GM19025 (cell line): ENCODE measurements around the gene MRPL41.
"Not testable (repeated sequence)": the region's sequence is repeated elsewhere in the genome, so short reads cannot be mapped to it uniquely, and the experiment has no call there.

Experiments
- ATAC-seq: cut with Tn5 transposase; IDR thresholded peaks from one replicate; pipeline ENCODE4 v1.9.1; 2021; ENCODE audit warnings: mild to moderate bottlenecking, low read depth, moderate library complexity; ENCODE audit not compliant: unreplicated experiment

Gene MRPL41

DNA sequence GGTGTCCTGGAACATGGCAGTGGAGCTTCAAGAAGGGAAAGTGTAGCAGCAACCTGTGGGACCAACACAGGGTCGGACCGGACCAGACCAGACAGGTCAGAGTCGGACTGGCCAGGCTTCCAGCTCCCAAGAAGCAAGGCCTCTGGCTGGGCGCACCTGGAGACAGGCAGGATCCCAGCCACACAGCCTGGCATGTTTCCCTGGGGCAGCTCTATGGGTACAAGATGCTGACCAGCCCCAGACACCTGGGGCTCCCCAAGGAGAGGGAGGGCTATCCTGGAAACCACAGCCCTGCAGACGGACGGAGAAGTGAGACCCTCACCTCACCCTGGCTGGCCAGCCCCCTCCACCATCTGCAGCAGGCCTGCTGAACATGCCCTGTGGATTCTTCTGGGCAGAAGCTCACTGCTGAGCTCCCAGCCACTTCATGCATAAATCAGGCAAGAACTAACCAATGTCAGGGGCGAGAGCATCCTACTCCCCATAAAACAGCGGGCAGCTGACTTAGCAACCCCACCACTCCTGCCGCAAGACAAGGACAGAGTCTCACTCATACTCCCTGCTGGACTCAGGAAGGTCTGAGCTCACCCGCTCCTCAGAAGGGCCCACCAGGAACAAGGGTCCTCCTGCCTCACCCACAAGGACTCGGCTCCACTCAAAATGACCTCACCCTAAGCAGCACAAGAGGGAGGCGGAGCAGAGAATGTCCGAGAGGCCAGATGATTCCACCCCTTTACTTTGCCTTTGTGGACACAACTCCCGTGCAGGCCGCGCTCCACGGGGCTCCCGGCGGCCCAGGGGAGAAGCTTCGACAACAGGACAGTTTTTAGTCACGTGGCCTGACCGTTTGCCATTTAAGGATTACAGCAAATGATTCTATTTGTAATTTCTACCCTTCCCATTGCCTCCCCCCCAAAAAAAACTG is 29.9 kb downstream of the MRPL41 start:
- no peak for ATAC-seq

DNA sequence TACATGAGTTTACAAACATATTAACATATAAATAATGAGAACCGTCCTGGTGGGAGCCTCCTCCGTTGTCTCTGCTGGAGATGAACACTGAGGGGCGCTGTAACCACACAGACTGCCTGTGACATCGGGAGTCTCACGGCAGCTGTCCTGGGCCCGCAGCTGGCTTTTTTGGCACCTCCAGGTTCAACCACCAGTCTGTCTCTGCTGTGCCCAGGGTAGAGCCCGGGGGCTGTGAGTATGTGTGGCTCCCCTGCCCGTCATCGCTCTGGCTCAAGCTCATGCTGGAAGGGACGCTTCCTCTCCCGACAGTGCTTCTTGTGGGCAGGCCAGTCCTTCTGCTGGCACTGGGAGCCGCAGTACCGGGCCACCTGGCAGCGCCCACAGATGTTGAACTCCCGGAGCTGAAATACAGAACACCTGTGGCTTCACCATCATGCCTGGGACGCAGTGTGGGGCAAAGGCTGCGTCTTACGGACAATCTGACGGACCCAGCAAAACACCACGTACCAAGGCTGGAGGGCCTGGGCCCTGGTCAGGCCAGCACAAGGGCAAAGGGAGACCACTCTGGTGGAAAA is 30.7 kb downstream of the MRPL41 start:
- no peak for ATAC-seq

DNA sequence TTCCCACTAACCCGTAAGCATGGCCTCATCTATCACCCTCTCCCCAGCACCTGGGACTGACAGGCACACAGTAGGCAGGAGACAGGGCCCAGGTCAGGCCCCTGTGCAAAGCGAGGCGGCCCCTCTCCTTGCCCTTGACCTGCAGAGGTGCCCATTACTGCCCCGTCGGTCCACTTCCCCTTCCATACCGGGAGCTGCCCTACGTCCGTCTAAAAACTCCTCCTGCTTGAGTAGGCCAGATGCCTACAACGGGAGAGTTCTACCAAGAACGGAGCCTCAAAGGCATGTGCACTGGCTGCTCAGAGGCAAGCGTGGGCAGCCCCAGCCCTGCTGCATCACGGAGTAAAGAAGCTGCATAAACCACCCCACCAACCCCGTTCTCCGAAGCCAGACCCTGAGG is 31.7 kb downstream of the MRPL41 start:
- ATAC-seq: no peak

DNA sequence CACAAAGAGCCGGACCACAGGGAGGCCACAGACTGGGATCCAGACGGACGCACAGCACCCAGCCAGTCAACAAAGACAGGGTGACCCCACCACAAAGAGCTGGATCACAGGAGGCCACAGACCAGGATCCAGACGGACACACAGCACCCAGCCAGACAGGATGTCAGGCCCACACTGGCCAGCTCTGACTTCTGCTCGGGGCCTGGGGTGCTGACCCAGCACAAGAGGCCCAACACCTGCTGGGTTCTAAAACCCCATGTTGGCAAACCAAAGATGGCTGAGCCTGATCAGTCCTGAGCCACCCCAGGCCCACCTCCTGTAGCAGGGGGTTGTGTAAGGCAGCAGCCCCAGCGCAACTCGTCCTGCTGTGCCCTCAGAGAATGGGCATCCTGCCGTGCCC is 32.3 kb downstream of the MRPL41 start:
- no peak for ATAC-seq

DNA sequence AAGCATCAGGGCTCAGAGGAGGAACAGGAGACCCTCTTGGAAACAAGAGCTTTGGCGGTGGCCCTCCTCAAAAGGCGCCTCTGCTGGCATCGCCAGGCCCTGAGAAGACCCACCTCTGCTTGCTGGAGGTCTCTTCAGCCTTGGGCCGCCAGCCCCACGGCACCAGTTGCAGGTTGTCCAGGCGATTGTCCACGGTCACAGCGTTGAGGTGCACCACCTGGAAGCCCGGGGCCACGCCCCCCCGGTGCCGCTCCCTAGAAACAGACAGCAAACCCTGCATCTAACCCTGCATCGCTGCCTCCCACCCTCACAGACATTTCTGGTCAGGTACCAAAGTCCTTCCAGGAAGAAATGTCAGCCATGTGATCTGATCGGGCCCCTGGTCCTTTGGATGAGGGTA is 35.2 kb downstream of the MRPL41 start:
- no peak for ATAC-seq

DNA sequence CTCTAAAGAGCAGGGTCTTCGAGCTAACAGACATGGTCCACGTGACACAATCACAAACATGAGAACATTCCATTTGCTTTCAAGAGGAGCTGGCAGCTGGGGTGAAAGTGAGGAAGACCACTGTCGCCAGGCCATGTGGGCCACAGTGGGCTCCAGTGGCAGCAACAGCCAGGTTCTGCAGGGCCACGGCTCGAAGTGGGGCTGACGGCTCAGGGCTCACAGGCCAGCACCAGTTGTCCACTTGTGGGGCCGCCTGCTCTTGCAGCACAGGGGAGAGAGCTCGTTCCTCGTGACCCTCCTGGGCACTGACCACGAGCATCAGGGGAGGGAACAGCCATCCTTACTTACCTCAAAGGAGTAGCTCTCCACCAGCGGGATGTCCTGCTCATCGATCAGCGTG is 36.6 kb downstream of the MRPL41 start:
- no peak for ATAC-seq

DNA sequence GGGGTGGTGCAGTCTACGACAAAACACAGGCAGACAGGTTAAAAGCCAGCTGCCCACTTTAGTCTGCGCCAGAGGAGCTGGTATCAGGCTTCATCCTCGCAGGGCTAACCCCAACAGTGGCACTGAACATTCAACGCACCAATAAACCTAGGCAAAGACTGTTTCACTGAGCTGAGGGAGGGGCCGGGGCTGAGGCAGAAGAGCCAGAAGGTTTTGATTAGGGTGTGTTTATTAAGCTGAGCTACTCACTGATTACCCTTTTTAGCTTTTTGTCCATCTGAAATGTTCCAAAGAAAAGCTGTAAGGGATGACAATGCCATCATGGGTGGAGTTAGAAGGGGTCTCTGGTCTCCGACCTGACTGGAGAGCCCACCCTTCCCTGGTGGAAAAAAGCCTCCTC is 37.2 kb downstream of the MRPL41 start:
- no peak for ATAC-seq

DNA sequence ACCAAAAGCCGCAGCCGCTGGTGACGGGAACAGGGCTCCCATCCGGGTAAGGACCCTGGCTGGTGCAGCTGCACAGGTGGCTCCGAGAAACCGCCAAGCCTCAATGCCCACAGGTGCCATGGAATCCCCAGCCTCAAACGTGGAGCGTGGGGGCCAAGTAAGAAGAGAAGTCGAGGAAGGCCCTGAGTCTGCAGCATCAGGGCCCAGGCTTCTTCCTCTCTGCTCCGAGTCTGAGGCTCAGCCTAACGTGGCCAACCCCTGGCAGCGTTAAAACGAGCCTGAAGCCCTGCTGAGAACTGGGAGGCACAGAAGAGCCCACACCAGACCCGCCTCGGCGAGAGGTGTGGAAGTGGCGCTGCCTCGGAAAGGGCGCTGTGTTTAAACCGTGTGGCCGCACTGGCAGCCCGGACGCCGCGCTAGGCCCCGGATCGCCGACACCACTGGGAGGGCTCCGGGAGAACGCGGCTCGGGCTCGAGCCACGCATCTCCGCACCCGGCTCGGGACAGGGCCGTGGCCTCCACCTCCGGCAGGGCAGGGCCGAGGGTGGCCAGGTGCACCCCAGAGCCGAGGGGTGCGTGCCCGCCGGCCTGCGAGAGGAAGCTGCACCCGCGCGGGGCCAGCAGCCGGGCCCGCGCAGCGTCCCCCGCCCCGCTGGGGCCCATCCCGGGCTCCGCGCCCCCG is 37.9 kb downstream of the MRPL41 start:
- peak; percentile 20 for ATAC-seq

DNA sequence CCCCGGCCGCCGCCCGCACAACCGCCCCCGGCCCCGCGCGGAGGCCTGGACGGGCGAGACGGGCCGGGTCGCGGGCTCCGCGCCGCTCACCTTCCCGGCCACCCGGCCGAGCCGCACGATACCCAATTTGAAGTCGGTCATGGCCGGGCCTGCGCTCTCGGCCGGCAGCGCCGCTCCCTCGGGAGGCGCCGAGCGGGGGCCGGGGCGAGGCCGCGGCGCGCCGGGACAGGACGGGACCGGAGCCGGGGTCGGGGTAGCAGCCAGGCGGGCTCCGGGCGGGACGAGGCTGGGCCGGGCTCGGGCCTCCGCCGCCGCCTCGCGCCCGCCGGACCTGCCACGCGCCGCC is 38.4 kb downstream of the MRPL41 start:
- no peak for ATAC-seq

DNA sequence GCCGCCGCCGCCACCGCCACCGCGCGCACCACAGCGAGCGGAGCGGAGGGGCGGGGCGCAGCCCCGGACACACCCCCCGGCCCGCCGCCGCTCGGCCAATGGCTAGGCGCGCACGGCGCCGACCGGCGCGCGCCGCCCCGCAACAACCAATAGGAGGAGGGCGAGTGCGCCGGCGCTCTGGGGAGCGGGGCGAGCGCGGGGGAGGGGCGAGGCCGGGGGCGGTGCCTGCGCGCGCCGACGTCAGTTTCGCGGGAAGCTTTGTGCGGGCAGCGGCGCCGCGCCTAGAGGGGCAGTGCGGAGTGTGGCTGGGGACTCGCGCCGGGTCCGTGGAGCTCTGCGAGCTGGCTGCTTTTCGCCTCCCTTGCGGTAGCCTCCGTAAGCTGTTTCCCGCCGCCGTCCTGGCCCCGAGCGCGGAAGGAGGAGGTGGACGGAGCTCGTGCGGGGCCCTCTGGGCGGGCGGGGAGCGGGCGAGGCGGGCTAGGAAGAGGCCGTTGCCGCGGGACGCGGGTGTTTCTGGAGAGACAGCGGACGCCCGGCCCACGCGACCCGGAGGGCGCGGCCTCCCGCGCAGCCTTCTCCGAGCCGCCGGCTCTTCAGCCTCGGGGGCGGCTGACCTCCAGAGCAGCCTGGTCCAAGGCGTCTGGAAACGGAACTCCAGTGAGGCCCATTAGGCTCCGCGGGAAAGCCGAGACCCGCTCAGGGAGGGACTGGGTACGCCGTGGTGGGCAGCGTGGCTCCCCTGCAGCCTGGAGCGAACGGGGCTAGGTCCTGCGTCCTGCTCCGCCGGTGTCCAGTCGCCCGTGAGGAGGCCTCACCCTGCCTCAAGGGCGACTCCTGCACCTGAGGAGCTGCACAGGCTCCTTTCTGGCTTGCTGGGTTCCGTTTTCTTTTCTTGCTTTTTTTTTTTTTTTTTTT is 39.0 kb downstream of the MRPL41 start, which contains the start of gene ZMYND19:
TSS of gene ZMYND19 (minus strand) at position 44 of the 915 bp plus-strand sequence. CDS start 249 bp downstream, outside the sequence.
- ATAC-seq: peak; percentile 90

DNA sequence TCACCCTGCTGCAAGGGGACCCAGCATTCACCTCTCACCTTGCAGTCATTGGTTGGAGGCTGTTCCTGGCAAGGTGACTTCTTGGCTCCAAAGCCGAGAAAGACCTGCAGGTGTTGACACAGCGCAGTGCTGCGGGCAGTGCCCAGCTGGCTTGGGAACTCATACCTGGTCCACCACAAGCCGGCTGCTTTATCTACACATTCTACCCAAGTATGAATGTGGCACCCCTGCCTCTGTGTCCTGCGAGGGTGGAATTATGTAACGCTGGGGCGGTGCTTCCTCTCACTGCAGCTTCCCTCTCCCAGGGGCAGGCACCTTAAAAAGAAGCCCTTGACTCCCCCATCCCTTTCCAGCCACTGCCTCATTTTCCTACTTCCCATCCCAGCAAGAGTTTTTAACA is 41.1 kb downstream of the MRPL41 start:
- no peak for ATAC-seq

DNA sequence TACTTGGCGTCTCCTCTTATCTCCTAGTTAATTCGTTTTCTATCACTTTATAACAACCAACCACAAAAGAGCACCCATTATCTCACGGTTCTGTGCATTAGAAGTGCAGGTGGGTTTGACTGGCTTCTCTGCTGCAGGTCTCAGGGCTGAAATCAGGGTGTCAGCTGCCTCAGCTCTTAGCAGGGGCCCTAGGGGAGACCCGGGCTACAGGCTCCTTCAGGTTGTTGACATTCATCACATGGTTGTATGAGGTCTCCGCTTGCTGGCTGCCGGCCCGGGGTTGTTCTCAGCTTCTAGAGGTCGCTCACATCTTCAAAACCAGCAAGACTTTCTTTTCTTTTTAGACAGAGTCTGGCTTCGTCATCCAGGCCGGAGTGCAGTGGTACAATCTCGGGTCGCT is 41.5 kb downstream of the MRPL41 start:
- no peak for ATAC-seq

DNA sequence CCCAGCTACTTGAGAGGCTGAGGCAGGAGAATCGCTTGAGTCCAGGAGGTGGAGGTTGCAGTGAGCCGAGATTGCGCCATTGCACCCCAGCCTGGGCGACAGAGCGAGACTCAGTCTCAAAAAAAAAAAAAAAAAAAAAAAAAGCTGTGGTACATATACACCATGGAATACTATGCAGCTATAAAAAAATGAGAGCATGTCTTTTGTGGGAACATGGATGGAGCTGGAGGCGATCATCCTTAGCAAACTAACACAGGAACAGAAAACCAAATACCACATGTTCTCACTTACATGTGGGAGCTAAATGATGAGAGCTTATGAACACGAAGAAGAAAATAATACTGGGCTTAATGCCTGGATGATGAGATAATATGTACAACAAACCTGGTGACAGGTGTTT is 44.9 kb downstream of the MRPL41 start:
- not testable (repeated sequence) for ATAC-seq

DNA sequence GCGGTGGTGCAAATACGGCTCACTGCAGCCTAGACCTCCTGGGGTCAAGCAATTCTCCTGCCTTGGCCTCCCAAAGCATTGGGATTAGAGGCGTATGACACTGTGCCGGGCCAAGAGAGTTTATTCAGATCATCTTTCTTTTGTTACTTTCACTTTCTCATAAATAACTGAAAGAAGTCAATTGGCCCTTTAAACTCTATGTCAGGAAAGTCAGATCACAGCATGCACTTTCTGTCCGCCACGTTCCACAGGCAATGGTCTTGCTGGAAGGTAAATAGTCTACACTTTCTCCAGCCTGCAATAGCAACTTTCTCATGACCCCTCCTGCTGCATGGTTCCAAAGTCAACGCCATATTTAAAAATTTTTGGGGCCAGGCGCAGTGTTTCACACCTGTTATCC is 47.3 kb downstream of the MRPL41 start:
- ATAC-seq: no peak
